Stimulated activated CD8-positive, alpha-beta memory T cell treated with anti-CD3 and anti-CD28 coated beads, Interleukin-7, amount 100 ng/mL, for 4 hours (primary cell): ENCODE data around the gene PLXNB2.

Experiments used
- DNase-seq, 2 donors: peaks; one replicate each; pipeline ENCODE4 v3.0.0-alpha.2; 2020; ENCODE audit warnings: low read depth in 2 of 2

Gene PLXNB2

GRCh38 chr22:50312371-50312770 is 4.9 kb upstream of the PLXNB2 start:
- no peak for DNase-seq

GRCh38 chr22:50311606-50312351 is 4.3 kb upstream of the PLXNB2 start:
- no peak for DNase-seq

GRCh38 chr22:50310949-50311444 is 3.6 kb upstream of the PLXNB2 start:
- DNase-seq, result no peak

GRCh38 chr22:50310031-50310722 is 2.7 kb upstream of the PLXNB2 start:
- DNase-seq, result no peak

GRCh38 chr22:50309601-50309991 is 2.1 kb upstream of the PLXNB2 start:
- DNase-seq, result no peak

DNA sequence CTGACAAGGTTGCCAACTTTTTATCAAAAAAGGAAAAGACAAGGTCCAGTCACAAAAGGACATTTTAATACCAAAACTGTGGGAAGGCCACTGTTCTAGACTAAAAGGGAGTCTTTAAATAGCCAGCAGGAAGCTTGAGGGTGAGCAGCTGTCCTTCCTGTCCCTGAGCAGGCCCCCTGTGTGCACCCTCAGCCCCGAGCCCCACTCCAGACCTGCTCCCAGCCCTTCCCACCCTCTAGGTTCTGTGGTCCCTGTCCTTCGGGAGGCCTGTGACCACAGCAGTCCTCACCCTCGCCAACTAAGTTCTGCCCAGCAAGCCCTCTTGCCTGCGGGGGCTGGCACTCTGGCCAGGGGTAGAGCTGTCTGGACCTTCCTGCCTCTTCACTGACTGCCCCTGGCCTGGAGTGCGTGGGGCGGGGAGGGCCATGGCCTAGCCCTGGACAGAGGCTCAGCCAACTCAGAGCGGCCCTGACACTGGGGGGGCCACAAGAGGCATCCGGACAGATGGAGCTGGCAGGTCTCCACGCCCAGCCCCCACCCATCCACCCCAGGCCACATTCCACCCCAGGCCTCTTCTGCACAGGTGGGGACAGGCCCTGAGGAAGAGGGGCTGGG is 1.6 kb upstream of the PLXNB2 start:
- no peak for DNase-seq

DNA sequence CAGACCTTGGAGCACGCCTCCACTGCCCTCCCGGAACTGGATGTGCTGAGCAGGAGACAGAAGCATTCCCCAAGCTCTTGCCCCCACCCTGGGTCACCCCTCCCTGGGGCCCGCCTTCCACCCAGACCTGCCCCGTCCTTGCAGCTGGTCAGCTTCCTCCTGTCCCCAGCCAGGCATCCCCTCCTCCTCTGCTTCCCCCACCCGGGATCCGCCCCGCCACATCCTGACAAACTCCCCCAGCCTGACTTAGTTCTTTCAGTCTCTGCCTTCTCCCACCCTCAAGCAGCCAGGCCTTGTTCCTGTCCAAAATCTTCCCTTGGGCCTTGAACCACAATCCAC is 1.1 kb upstream of the PLXNB2 start:
- no peak for DNase-seq

DNA sequence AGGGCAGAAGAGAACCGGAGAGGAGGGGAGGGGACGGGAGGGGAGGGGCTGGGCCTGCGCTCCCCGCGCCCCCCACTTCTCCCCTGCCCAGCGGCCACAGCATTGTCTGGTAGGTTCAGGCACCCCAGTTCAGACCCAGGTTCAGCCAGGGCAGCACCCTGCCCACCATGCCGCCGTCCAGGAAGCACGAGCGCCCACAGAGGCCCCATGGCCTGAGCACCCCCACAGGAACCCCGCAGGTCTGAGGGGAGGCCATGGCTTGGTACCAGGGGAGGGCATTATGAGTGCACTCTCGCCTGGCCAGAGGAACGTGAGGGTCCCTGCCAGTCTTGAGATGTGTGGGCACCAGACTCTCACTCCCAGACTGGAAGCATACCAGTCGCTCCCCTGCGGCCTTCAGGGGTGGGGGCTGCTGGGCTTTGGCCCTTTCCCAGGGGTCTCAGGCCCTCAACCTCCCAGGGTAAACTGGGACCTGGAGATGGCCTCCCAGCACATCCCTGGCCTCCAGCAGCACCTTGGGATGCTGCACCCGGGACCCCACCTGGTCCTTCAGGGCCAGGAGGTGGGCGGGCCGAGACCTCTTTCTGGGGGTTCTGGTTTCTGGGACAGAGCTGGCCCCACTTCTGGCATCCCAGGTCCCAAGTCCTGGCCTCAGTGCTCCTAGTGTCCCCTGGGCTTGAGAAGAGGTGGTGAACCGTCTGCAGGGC is 597 bp upstream of the PLXNB2 start:
- DNase-seq, result no peak

DNA sequence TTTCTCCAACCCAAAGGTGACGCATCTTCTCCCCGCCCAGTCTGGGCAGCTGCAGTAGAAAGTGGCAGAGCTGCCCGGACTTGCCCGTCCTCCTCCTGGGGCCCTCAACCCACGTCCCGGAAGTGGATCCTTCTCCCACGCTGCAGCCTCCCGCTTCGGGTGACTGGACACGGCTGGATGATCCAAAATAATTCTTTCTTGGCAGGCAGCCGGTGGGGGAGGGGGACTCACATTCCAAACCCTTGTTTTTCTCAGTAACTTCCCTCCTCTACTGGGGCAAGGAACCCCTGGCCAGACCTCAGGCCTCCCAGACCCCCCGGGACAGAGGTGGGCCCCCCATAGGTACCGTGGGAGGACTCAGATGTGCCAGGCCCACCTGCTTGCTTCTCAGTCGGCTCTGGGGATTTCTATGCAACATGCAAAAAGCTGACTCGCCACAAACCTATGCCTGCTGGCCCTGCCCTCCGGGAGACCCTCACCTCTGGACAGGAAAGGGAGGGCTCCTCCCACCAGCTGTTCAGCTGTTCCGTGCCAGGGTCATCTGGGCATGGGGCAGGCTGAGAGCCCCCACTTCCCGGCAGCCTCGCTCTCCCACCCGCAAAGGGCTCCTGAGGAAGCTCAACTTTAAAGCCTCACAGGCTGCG is 1.4 kb downstream of the PLXNB2 start:
- DNase-seq, result no peak

- DNase-seq, result no peak
These were observed 2.0 kb downstream of the PLXNB2 start for GRCh38 chr22:50305393-50305922.

DNA sequence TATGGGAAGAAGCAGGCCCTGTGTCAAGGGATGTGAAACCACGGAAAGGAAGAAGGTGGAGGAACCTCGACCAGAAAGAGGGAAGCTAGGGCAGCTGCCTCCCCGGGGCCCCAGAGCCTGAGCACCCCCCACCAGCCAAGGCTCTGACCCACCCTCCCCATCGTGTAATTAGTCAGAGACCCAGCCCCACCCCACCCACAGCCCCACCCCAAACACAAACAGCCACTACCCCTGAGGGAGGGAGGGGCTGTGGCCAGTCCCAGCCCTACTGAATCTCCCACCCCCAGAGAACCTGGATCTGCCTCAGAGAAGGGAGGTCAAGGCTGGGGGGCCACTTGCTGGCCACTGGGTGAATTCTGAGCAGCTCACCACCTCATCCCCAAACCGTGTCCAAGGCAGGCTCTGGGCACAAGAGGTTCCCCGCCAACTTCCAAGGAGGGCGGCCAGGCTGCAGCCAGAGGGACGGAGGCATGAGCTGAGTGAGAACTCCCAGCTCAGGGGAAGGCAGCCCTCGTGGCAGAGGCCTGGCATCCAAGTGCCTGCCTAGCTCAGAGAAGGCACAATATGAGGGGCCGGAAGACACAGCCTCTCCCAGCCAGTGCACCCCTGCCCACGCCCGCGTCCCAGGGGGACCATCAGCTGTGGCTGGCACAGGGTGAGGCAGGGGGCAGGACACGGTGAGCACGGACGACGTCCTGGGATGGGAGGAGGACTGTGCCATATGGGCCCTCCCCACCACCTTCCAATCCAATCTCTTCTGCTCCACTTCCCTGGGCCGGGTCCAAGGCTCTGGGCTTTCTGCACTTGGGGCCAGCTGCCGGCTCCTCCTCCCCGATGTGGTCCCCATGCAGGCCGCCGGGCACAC is 2.7 kb downstream of the PLXNB2 start:
- no peak for DNase-seq

DNA sequence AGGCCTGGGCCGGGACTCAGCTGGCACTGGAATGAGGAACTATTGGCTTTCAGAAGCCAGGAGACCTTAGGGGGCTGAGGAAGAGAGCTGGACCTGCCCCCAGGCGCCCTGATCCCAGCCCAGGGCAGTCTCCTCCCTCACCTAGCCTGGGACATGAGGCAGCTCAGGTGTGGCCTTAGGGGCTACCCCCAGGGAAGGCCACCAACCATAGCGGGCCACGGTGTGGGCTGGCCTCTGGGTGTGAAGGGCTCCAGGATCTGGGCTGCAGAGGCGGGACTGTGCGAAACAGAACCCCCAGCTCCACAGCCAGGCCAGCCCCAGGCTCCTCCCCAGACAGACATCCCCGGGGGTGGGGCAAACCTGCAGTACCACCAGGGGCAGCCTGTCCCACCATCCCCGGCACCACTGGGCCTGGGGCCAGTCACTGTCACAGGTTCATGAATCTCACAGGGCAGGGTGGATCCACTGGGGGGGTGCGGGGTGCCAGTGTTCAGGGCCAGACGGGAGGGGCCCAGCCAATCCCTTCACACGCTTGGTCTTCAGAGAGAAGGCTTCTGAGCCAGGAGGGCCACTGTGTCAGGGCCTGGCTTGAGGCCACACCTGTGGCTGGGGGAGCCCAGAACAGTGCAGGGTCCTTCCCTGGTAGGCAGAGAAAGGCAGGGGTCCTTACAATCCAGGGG is 3.5 kb downstream of the PLXNB2 start:
- no peak for DNase-seq

DNA sequence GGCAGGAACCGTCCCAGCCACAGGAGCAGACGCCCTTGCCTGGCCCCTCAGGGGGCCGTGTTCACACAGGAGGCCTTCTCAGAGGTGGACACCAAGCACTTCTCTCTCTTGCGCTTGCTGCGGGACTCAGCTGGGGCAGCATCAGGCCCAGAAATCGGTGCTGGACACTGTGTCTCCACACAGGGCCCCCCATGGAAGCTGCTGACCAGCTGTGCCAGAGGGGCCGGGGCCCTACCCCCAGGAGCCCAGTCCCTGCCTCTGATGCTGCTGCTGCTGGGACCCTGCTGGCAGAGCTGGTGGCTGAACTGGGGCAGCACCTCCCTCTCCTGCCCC is 4.0 kb downstream of the PLXNB2 start:
- DNase-seq, result no peak

DNA sequence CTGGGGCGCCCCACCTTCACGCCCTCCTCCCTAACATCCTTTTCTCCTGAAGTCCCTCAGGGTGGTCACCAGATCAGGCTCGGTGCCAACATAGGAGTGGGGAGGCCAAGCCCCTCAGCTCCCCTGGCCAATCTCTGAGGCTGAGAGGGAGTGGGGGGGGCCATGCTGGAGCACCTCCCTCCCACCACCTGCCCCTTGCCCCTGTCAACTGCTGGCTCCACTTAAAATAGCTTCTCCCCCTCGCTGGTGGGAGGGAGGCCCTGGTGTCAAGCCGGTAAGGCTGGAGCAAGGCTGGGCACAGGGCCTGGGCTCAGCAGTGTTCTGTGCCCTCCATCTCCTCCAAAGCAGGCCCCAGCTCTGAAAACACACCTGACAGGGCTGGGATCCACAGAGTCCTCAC is 4.9 kb downstream of the PLXNB2 start:
- no peak for DNase-seq

DNA sequence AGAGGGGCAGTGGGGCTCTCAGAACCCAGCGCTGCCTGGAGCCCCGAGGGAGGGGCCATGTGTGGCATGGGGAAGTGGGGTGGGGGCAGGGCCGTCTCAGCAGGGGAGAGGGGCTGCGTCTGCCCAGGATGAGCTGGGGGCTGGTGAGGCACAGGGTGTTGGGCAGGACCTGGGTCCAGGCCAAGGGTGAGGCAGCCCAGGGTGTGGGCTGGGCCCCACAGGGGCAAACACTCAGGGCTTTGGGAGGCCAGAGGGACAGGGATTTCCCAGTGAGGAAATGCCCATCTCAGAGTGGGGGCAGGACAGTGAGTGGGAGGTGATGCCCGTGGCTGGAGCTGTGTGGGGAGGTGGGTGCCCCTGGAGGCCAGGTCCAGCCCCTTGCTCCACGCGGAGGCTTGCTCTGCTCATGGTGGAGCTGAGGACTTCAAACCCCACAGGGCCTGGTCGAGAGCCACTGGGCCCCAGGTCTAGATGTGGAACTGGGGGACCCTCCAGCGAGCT is 5.4 kb downstream of the PLXNB2 start:
- no peak for DNase-seq

DNA sequence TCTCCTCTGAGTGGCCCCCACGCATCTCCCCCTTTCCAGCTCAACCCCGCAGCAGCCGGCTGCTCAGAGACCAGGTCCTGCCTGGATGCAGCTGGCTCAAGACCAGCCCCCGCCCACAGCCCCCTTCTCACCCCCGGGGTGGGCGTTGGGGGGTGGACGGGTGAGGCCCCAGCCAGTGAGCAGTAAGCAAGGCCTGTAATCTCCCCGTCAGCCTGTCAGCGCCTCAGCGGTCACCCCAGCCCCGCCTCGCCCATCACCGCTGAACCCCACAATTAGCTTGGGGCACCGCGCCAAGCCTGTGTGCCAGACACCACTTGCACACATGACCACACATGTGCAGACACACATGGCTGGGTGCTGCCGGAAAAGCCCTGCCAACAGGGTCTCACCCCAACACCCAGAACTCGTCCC is 5.9 kb downstream of the PLXNB2 start:
- no peak for DNase-seq

DNA sequence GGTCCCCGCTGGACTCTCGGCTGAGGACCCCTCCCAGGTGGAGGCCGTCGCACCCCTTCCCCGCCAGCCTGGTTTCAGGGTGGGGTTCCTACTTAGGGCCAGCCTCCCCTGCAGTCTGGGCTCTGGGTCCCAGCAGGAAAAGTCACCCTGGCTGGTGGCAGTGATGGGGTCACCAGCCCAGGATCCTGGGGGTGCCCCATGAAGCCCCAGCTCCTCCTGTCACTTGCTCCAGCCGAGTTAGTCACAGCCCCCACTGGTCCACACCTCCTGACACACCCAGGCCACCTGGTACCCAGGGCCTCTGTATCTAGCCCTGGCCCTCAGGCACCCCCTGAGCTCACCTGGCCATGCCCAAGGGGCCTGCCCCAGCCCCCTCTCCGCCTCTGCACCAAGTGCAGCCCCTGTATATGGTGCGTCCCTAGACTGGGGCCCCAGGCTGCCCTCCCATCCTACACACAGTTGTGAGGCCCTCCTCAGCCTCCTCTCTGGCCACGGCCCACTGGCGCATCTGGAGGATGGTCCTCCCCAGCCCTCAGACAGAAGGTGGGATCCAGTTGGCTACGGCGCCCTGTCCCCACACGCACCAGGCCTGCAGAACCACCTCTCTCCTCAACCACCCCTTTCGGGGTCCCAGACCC is 6.7 kb downstream of the PLXNB2 start:
- DNase-seq, result no peak

DNA sequence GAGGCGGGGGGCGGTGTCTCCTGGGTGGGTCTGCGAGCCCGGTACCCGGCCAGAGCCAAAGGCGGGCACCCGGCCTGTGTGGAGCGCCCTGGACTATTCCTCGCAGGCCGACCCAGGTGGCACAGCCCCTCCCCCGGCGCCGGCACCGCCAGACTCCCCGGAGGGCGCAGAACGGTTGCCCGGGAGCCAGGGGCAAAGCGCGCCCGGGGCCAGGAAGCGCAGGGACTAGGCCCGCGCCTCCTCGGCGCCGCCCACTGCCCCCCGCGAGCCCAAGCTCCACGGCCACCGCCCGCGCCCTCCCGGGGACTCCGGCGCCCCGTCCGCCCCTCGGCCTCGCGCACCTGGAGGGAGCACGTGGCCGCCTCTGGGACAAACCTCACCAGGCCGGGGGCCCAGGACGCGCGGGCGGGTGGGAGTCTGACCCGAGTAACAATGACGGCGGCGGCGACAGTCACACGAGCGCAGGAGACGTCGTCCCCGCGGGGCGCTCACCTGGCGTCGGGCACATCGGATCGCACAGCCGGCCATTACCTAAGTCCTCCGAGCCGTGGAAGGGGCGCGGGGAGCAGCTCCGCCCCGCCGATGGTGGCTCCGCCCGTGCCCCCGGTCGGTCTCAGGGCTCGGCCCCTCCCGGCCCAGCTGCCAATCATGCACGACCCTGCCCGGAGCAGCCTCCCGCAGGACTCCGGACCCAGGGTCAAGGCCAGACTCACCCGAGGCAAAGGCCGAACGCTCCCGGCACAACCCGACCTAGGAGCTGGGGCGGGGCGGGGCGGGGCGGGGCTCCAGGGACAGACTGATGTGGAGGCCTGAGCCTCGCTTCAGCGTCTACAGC is 7.4 kb downstream of the PLXNB2 start:
- no peak for DNase-seq
